HT-29 (cell line): ENCODE measurements around the gene CIRBP. TPM values are rescaled to one million over a fixed set of nuclear protein-coding genes. Genes with fewer than 3 reads are reported as not detected.
A peak's percentile ranks its signal among the peaks of the same experiment; 100 is the strongest.
"Not testable (repeated sequence)": the region's sequence is repeated elsewhere in the genome, so short reads cannot be mapped to it uniquely, and the experiment has no call there.

Experiments
- DNase-seq: peaks from one replicate; pipeline ENCODE4 v3.0.0-alpha.2; 2015; ENCODE audit warnings: low spot score
- total RNA-seq: library from RNA; depleted of rRNA; stranded (reverse); fragments of >200 nt; shearing (Covaris generic); gene quantifications from 2 replicates; pipeline ENCODE4 v1.2.3, GENCODE V29; 2014

The CIRBP gene
- total RNA-seq, 1 experiment from 2014 or later = 72.3 TPM

DNA sequence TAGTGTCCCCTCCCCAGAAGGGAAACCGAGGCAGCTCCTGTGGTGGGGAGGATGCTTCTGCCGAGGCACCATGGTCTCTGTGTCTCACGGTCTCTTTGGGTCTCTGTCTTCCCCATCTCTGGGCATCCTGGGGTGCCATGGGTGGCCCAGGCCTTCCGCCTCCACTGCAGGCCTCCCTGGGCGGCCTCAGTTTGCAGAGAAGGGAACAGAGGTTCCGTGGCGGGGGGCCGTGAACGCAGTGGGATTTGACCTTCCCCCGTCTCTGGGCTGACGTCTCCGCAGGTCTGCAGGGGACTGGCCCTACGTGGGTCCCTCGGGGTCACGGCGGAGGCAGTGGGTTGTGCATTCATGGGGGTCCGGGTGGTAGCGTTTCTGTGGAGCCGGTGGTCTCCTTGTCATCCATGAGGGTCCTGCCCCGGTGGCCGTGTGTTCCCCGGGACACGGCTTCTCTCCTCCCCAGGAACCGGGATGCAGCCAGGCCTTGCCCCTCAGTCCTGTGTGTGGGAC, 21.1 kb downstream of the CIRBP start:
- no peak for DNase-seq

DNA sequence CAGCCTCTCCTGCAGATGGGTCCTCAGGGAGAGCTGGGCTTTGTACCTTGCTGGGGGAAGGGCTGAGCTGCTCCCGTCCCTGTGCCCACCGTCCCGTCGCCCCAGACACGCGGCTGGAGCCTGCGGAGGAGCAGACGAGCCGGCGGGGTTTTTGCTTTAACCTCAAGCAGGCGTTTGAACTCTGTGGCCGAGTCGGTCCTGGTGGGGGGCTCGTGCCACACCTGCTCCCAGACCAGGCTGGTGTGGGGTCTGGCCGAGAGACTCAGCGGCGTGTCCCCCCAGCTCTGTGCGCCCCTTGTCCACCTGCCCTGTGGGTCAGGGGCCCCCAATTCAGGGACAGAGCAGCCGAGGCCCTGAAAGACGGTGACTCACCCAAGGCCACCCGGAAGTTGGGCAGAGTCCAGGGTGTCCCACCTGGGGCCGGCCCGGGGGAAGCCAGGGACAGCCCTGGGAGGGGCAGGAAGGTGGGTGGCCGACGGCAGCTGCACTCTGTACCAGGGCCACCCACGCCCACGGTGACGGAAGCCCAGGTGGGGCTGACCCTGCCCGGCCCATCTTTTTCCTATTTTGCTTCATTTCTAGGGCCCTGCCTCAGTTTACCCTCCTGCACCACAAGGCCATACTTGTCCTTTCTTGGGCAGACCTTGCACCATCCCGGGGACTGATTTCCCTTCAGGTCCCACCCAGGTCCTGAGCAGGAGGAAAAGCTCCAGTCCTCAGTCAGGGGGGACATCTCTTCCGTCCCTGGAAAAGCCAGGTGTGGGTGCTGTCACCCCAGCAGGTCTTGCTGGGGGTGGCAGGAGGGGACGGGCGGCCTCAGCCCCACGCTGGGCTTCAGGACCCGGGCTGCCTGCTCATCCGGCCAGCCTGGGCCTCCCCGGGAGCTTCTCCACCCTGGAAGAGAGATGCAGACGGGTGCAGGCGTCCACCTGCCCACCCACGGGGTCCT, 21.8 kb downstream of the CIRBP start:
- peak; percentile 62 for DNase-seq

DNA sequence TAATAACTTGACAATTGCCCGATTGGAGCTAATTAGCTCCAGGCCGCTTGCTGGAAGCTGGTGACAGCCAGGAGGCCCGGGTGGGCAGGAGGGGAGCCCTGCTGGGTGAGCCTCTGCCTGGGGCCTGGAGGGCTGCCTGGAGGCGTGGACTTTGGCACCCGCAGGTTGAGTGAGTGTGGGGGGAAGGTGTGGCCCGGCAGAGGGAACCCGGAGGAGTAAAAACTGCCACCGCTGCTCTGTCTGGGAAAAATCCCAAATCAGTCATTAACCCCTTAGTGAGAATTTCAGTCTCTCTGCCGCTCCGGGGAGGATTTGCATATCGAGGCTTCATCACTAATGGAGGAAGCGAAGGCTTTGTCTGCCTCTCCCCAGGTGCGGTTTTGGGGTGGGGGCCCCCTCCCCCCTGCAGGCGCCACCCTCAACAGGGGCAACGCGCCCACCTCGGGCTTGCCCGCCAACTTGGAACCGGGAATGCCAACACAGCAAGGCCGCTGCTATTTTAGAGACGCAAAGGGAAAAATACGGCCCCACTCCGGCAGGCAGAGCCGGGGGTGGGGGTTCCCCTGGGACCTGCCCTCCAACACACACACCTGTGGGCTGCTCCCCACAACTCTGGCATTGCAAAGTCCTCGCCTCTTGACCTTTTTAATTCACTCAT, 22.8 kb downstream of the CIRBP start:
- DNase-seq = no peak

DNA sequence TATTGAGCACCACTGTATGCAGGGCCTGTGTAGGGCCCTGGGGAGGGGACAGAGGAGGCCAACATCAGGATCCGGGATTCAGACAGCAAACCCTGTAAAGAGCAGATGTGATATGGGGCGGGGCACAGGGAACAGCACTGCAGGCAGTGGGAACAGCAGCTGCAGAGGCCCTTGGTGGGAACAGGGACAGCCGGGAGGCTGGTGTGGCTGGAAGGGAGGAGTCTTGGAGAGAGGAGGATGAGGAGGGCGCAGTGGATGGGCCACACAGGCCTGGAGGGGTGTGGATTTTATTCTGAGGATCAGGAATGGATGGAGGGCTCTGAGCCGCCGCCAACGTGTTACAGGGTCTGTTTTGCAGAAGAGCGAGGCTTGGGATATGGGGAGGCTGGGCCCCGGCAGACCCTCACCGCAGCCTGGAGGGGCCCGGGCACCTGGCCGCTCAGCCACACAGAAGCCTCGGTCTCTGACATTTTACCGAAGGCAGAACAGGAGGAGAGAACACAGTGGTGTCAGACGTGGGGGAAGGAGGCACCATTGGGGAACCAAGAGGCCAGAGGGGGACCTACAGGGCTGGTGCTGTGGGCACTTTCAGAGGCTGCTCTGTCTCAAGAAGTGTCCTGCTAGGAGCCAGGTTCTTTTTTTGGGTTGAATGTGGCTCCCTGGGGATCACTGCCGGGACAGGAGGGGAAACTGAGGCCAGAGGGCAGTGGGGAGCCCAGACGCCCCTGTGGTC, 23.5 kb downstream of the CIRBP start:
- DNase-seq = no peak

DNA sequence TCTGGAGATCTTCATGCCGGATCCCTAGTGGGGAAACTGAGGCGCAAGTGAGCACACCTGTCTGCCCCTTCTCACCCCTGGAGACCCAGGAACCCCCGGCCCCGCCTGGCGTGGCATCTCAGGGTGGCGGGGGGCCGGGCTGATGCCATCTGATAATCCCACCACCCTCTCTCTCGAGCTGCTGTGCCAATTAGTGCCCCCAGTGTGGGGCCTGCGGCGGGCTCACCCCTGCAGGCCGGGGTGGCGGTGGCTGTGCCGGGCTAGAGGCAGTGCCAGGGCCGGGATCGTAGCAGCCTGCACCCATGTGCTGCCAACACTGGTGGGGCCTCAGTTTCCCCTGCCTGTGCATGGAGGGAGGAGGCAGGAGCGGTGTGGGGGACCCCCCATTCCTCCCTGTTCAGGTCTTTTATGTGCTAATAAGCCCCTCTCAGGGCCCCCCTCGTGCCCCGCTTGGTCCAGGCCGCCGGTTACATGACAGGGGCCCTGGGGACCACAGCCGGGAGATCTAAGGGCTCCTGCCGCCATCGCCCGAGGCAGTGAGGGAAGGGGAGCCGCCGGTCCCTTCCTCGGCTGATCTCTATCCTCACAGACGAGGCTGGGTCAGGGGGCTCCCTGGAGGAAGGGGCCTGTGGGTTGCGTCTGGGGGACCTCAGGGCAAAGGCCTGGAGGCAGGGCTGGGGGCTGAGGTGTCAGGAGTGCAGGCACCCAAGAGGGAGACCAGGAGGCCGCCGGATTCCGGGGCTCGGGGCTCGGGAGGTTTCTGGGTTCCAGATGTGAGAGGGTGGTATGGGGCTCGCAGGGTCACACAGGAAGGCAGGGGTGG, 24.9 kb downstream of the CIRBP start:
- no peak for DNase-seq

DNA sequence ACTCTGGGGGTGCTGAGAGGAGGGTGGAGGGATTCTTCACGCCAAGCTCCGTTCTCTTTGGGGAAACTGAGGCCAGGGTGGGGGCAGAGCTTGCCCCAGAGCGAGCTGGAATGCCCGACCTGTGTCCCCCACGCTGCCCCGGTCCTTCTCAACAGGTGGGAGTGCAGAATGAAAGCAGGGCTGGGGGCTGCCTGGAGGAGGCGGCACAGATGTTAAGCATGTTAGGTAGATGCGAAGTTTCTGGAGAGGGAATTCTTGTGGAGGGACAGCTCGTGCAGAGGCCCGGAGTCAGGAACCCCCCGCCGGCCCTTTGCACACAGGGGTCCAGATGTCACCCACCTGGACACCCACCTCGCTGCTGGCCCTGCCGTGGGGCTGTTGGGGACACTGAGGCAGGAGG, 25.6 kb downstream of the CIRBP start:
- DNase-seq = no peak

DNA sequence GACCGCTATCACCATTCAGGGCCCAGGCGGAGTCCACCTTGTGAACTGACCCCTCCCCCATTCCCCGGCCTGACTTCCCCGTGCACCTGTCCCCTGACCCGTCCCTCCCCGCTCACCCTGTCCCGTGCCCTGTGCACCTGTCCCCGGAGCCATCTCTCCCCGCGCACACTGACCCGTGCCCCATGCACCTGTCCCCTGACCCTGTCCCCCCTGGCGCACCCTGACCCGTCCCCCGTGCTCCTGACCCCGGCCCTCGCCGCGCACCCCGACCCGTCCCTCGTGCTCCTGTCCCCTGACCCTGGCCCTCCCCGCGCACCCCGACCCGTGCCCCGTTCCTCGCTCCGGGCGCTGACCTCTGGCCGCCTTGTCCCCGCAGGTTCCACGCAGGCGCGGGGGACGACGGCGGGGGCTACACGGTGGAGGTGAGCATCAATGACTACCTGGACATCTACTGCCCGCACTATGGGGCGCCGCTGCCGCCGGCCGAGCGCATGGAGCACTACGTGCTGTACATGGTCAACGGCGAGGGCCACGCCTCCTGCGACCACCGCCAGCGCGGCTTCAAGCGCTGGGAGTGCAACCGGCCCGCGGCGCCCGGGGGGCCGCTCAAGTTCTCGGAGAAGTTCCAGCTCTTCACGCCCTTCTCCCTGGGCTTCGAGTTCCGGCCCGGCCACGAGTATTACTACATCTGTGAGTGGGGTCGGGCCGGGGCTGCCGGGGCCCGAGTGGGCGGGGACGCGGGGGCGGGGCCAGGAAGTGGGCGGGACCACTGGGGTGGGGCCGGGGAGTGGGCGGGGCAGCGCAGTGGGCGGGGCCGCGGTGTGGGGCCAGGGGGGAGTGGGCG, 26.3 kb downstream of the CIRBP start:
- DNase-seq = no peak

DNA sequence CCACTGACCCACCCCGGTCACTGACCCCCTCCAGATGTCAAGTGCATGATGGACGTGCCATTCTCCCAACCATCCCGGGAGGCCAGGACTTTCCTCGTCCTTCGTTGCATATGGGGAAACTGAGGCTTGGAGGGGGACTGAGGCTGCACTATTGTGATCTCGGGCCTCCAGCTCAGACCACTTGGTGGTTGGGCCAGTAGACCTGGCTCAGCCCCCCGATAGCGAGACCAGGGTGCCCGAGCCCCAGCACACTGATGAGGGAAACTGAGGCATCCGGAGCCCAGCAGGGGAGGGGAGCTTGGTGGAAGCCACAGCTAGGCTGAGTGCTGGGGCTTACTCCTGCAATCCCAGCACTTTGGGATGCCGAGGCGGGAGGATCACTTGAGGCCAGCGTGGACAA, 26.9 kb downstream of the CIRBP start:
- no peak for DNase-seq

DNA sequence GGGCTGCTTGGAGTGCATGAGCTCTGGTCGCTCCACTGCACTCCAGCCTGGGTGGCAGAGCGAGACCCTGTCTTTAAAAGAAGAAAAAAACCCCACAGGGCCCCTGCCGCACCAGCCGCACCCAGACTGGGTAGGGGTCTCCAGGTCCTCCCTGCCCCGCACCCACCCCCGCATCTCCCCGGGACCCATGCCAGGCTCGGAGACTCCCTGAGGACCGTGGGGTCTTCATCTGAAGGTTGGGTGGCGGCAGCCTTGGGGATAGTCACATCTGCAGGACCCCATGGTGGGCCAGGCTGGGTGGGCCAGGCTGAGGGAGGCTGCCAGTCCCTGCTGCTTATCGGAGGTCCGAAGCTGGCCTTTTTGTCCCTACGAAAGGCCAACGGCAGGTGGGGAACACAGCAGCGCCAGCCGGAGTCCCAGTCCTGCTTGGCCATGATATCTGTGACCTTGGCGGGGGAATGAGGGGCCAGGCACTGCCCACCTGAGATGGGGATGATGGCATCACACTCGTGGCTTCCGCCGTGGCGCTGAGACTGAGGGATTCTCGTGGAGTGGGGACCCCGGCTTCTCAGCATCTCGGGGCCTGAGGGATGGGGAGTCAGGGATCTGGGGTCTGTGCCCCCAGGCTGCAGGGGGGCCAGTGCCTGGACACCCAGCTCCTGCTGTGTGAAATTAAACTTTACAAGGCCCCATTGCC, 27.6 kb downstream of the CIRBP start:
- no peak for DNase-seq

DNA sequence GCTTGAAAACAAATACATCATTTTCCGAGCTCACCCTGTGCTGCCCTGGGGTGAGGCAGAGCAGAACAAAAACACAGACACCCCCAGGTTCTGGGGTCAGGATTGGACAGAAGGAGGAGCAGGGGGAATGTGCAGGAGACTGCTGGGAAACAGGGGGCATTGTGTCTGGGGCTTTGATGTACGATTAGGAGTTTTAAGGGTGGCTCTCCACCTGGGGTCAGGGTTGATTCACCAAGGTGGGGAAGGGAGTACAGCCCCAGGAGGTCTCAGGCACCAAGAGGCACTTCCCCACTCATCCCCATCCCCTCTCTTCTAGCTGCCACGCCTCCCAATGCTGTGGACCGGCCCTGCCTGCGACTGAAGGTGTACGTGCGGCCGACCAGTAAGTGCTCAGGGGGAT, 29.1 kb downstream of the CIRBP start:
- DNase-seq = no peak

DNA sequence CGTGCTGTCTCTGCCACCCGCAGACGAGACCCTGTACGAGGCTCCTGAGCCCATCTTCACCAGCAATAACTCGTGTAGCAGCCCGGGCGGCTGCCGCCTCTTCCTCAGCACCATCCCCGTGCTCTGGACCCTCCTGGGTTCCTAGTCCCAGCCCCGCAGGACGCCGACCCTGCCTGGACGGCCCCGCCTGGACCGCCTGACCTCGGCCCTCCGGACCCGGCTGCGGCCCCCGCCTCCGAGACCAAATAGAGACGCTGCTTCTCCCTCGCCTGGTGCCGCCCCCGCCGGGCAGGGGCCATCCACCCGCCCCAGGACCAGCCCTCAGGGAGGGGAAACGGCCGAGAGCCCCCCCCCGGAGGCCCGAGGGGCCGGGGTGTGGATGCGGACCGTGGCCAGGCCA, 30.7 kb downstream of the CIRBP start:
- DNase-seq = no peak

DNA sequence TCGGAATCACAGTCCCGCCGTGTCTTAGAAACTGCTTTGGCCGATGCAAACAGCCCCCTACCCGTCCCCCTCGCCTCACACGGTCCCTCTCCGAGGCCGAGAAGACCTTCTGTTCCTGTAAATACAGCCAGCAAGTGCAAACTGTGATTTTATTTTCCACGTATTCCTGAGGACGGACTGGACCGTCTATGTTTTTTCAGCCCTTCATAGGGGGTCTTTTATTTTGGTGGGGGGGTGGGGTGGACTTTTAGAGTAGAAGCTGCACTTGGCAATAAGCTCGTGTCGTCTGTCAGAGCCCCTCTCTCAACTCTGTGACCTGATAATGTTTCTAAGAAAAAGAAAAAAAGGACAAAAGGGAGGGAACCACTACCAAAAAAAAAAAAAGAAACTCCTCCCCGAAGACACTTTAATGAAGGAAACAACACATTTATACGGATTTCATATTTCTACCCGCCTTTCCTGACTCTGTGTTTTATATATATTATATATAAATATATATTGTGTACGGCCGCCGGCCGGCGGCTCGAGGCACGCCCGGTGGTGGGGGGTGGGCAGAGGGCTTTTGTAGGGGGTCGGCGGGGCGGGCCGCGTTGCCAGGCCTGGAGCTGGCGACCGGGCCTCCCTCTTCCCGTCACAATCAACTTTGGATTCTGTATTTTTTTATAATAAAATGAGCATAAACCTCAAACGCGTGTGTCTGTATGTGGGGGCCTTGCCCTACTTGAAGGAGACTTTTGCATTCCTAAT, 31.8 kb downstream of the CIRBP start:
- no peak for DNase-seq

DNA sequence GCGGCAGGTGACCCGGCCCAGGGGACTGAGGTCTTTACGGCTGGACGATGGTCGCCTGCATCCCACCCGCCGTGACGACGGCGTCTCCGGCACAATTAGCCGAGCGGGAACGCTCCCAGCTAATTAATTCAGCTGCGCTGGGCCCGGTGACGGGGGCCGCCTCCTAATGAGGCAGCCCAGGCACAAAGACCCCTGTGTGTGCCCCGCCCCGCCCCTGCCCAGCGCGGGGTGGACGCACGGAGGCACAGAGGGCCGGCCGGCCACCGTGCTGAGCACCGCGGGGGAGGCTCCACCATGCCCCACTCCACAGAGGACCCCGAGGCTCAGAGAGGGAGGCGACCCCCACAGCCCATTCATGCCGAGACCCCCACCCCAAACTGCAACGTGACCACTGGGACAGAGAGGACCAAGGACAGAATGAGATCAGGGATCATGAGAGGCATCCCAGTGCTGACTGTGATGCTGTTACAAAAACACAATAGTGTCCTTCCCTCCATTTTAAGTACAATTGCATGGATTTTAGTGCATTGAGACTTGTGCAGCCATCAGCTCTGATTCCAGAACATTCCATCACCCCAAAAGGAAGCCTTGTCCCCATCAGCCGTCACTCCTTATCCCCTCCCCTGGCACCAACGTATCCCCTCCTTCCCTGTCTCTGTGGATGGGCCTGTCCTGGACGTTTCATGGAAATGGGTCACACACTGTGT, 33.6 kb downstream of the CIRBP start:
- no peak for DNase-seq

DNA sequence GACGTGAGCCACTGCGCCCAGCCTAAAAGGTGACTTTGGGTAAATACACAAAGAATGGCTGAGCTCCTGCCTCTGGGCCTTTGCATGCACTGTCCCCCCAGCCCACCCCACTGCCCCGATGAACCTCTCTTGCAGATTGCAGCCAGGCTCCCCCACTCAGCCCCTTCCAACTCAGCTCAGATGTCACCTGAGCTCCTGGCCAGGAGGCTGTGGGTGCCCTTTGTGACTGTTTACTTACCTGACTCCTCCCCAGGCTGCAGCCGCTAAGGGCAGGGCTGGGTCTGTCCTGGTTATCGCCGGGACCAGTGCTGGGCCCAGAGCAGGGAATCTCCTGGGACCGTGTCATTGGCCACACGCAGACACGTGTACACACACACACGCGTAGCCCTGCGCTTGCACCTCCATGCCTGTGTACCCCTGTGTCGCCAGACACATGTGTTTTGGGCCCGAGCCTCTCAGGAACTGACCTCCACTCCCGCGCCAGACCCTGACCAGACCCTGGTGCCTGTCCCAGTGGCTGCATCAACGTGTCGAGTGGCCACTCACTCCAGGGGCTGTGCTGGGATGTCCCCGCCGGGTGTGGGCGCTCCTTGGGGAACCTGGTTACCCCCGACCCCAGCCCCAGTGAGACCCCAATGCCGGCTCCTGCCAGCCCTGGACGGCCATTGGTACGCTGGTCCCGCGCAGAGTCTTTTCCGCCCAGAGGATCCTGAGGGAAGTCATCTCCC, 35.2 kb downstream of the CIRBP start:
- DNase-seq = peak; percentile 58

DNA sequence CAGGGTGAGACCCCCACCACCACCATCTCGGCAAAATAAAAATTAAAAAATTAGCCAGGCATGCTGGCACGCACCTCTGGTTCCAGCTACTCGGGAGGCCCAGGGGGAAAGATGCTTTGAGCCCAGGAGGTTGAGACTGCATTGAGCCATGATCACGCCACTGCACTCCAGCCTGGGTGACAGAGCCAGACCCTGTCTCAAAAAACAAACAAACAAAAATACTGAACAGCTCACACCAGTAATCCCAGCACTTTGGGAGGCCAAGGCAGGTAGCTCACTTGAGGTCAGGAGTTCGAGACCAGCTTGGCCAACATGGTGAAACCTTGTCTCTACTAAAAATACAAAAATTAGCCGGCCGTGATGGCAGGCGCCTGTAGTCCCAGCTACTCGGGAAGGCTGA, 36.2 kb downstream of the CIRBP start:
- DNase-seq = not testable (repeated sequence)

DNA sequence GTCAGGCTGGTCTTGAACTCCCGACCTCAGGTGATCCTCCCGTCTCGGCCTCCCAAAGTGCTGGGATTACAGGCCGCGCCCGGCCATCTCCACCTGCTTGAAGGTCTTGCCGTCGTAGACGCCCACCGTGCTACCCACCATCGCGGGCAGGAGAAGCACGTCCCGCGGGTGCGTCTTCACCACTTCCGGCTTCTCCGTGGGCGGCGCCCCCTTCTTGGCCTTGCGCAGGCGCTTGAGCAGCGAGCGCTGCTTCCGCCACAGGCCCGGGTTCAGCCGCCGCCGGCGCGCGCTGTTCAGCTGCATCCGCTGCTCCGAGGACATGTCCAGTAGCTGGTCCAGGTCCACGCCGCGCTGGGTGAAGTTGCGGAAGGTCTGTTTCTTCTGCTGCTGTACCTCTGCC, 38.2 kb downstream of the CIRBP start:
- no peak for DNase-seq

DNA sequence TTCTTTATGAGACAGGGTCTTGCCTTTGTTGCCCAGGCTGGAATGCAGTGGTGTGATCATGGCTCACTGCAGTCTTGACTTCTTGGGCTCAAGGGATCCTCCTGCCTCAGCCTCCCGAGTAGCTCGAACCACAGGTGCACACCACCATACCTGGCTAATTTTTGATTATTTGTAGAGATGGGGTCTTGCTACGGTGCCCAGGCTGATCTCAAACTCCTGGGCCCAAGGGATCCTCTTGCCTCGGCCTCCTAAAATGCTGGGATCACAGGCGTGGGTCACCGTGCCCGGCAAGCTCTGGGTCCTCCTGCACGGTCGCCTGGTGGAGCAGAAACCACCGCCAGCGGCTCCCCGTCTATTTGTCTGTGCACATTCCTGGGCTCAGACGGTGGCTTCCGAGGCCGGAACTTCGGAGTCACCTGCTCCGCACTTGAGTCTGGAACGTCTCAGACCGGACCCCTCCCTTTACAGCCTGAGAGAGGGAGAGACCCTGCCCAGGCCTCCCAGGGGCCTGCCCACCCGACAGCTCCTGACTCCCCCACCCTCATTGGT, 38.7 kb downstream of the CIRBP start:
- DNase-seq = no peak
